HEK293T (cell line): ENCODE measurements around the gene SULT2B1.

Experiments
- BHLHE40 ChIP-seq: fragments of 450-650 bp; IDR thresholded peaks from 2 replicates; pipeline ENCODE4 v1.6.1; 2016; ENCODE audit warnings: mild to moderate bottlenecking, moderate library complexity, borderline replicate concordance
- PKNOX1 ChIP-seq: fragments of 450-650 bp; IDR thresholded peaks from 2 replicates; pipeline ENCODE4 v1.6.1; 2016

- TF ChIP-seq PKNOX1, result peak; percentile 84
- no peak for TF ChIP-seq BHLHE40
Observed at GRCh38 chr19:48511800-48512503, 40.0 kb upstream of the SULT2B1 start, which contains the start of gene LMTK3.
